Ascending aorta (tissue), 2 donors: ENCODE measurements around the gene PABPN1. TPM values are rescaled to one million over a fixed set of nuclear protein-coding genes. Genes with fewer than 3 reads are reported as not detected.

Source experiments
- DNase-seq, 2 donors: peaks; one replicate each; pipeline ENCODE4 v3.0.0-alpha.2; 2019; ENCODE audit warnings: low spot score in 2 of 2
- H3K27ac ChIP-seq, 2 donors: fragments of 200-600 bp; sonication (generic); one replicate each; pipeline ENCODE4 v1.5.1; 2016 to 2017; ENCODE audit warnings: mild to moderate bottlenecking in 1 of 2
- H3K27me3 ChIP-seq: fragments of 200-600 bp; sonication (generic); one replicate; pipeline ENCODE4 v1.5.1; 2017
- H3K36me3 ChIP-seq, 2 donors: fragments of 200-600 bp; sonication (generic); one replicate each; pipeline ENCODE4 v1.5.1; 2016
- H3K4me1 ChIP-seq, 2 donors: fragments of 200-600 bp; sonication (generic); one replicate each; pipeline ENCODE4 v1.5.1; 2016 to 2017; ENCODE audit warnings: mild to moderate bottlenecking in 1 of 2
- H3K4me3 ChIP-seq, 2 donors: fragments of 200-600 bp; sonication (generic); one replicate each; pipeline ENCODE4 v1.5.1; 2016 to 2017; ENCODE audit warnings: mild to moderate bottlenecking in 1 of 2
- H3K9me3 ChIP-seq, 2 donors: fragments of 200-600 bp; sonication (generic); one replicate each; pipeline ENCODE4 v1.5.1; 2016
- CTCF ChIP-seq, 3 experiments: fragments of 200-600 bp in 2 of 3; fragments of 450-650 bp in 1 of 3; sonication (generic) in 2 of 3; IDR thresholded peaks; one replicate each; pipeline ENCODE4 v1.5.1; 2016 to 2019; ENCODE audit warnings: antibody characterized with exemption in 3 of 3, mild to moderate bottlenecking in 1 of 3, moderate library complexity in 1 of 3
- intact Hi-C: fragments of 100-400 bp; cut with DNase I; formaldehyde crosslinking; loops from one replicate; pipeline ENCODE4 v1.15.1; 2023
- total RNA-seq: library from RNA; depleted of rRNA; stranded (reverse); fragments of >200 nt; gene quantifications from one replicate; pipeline ENCODE4 v1.1.0, GENCODE V29; 2016

PABPN1 gene
- total RNA-seq, 1 donor from 2014 or later, result 90.6 TPM

- H3K36me3 ChIP-seq, result peaks cover 12 to 17% of the 10 kb centered on the region in 2 donors
- H3K27ac ChIP-seq, result peak overlapping the region in 1 of 2 donors; percentile 16
Observed at GRCh38 chr14:23358553-23359166, 37.4 kb downstream of the PABPN1 start.

DNA sequence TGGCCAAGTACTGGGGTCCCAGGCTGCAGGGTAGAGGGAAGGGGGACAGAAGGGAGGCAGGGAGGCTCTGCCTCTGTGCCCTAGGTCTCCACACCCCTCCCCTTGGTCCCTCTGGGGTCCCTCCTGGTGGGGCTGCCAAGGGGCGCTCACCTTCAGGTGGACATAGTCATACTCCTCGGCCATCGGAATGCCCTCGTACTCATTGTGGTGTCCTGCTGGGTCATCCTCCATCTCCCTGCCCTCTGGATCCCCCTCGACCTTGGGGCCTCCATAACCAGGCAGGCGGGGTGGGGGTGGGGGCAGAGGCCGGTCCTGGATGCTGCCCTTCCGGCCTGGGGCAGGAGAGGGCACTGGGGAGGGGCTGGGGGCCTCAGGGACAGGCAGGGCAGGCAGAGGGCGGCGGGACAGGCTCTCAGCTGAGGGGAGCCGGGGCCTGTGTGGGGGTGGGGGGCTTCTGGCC lies 37.9 kb downstream of the PABPN1 start:
- Histone ChIP-seq H3K27ac (peak overlapping the region in 1 of 2 donors; percentile 16), H3K4me1 (peaks cover 5 to 14% of the 10 kb centered on the region in 2 donors)

More at GRCh38 chr14:23358553-23359166, 37.4 kb downstream of the PABPN1 start:
- no peaks in the 10 kb centered on the region for H3K9me3 ChIP-seq
- no peak for DNase-seq
- no peaks in the 10 kb centered on the region for H3K27me3 ChIP-seq
- TF ChIP-seq CTCF (IDR thresholded peaks at IDR 0.05), result no peak
- peaks cover 2 to 9% of the 10 kb centered on the region in 2 donors for H3K4me1 ChIP-seq
- H3K4me3 ChIP-seq, result no peak overlapping the region
- intact Hi-C loops, result no loop called here

GRCh38 chr14:23359722-23360447 lies 38.6 kb downstream of the PABPN1 start:
- peaks cover 5 to 14% of the 10 kb centered on the region in 2 donors for H3K4me1 ChIP-seq
- intact Hi-C loops, result loop anchor here (10.0 kb wide), 2 partner anchors 195 to 1075 kb away; partner anchors contain the start of genes THTPA and ZFHX2

More for the DNA sequence above, 37.9 kb downstream of the PABPN1 start:
- Histone ChIP-seq H3K9me3 (no peaks in the 10 kb centered on the region), H3K27me3 (no peaks in the 10 kb centered on the region), H3K36me3 (peaks cover 12 to 17% of the 10 kb centered on the region in 2 donors), H3K4me3 (no peak overlapping the region)
- intact Hi-C loops, result no loop called here
- TF ChIP-seq CTCF (IDR thresholded peaks at IDR 0.05), result no peak
- peak in 1 of 2 donors; percentile 47 for DNase-seq

DNA sequence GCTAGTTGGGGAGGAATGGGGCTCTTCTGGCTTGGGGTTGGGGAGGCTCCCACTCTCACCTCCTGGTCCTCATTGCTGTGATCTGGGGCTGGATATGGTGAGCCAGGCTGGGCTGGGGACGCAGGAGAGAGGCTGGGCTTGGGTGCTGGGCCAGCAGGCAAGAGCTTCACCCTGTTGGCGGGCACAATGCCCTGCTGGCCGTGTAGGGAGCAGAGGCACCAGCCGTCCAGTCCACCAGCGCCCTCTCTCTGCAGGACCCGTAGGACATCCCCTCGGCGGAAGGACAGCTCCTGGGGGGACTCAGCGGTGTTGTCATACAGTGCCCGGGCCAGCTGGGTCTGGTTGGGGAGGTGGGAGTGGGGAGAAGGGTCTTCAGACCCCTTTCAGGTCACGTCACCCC lies 39.2 kb downstream of the PABPN1 start:
- H3K4me3 ChIP-seq, result no peak overlapping the region
- DNase-seq, result peak in 1 of 2 donors; percentile 66

More at GRCh38 chr14:23359722-23360447, 38.6 kb downstream of the PABPN1 start:
- TF ChIP-seq CTCF (IDR thresholded peaks at IDR 0.05), result no peak
- peak overlapping the region in 1 of 2 donors; percentile 4 for H3K27ac ChIP-seq
- peaks cover 12 to 17% of the 10 kb centered on the region in 2 donors for H3K36me3 ChIP-seq
- H3K27me3 ChIP-seq, result no peaks in the 10 kb centered on the region
- peak in 1 of 2 donors; percentile 60 for DNase-seq
- no peaks in the 10 kb centered on the region for H3K9me3 ChIP-seq
- no peak overlapping the region for H3K4me3 ChIP-seq

More for the DNA sequence above, 39.2 kb downstream of the PABPN1 start:
- Histone ChIP-seq H3K9me3 (no peaks in the 10 kb centered on the region), H3K27me3 (no peaks in the 10 kb centered on the region), H3K4me1 (peaks cover 5 to 14% of the 10 kb centered on the region in 2 donors), H3K27ac (peak overlapping the region in 1 of 2 donors; percentile 4), H3K36me3 (peaks cover 12 to 17% of the 10 kb centered on the region in 2 donors)
- TF ChIP-seq CTCF (IDR thresholded peaks at IDR 0.05), result no peak
- intact Hi-C loops, result loop anchor here (10.0 kb wide), 2 partner anchors 194 to 1074 kb away; partner anchors contain the start of genes THTPA and ZFHX2
